GM18511 (cell line): ENCODE results near the gene ZCCHC7.

ENCODE experiments used
- ATAC-seq: cut with Tn5 transposase; IDR thresholded peaks from one replicate; pipeline ENCODE4 v1.9.1; 2021; ENCODE audit warnings: mild to moderate bottlenecking, moderate library complexity; ENCODE audit not compliant: unreplicated experiment

The ZCCHC7 gene

GRCh38 chr9:37332578-37332977, 212.2 kb downstream of the ZCCHC7 start:
- ATAC-seq: no peak

GRCh38 chr9:37333288-37333687, 212.9 kb downstream of the ZCCHC7 start:
- ATAC-seq: no peak

GRCh38 chr9:37335238-37335637, 214.9 kb downstream of the ZCCHC7 start:
- ATAC-seq: no peak

GRCh38 chr9:37336150-37336549, 215.8 kb downstream of the ZCCHC7 start:
- ATAC-seq: no peak

- no peak for ATAC-seq
These were observed 217.0 kb downstream of the ZCCHC7 start for GRCh38 chr9:37337301-37337890.

- no peak for ATAC-seq
These were observed 217.8 kb downstream of the ZCCHC7 start for GRCh38 chr9:37338218-37338617.

GRCh38 chr9:37339923-37340322, 219.5 kb downstream of the ZCCHC7 start:
- ATAC-seq: no peak

- no peak for ATAC-seq
These were observed 220.6 kb downstream of the ZCCHC7 start for GRCh38 chr9:37340961-37341360.

GRCh38 chr9:37341704-37342103, 221.3 kb downstream of the ZCCHC7 start:
- ATAC-seq: no peak

- ATAC-seq: no peak
These were observed 222.1 kb downstream of the ZCCHC7 start for GRCh38 chr9:37342493-37342892.

- no peak for ATAC-seq
These were observed 222.5 kb downstream of the ZCCHC7 start for GRCh38 chr9:37342895-37343294.

GRCh38 chr9:37343724-37344123, 223.3 kb downstream of the ZCCHC7 start:
- no peak for ATAC-seq

GRCh38 chr9:37345038-37345437, 224.7 kb downstream of the ZCCHC7 start:
- ATAC-seq: no peak

GRCh38 chr9:37348917-37349316, 228.5 kb downstream of the ZCCHC7 start:
- ATAC-seq: no peak

- no peak for ATAC-seq
These were observed 230.3 kb downstream of the ZCCHC7 start for GRCh38 chr9:37350486-37351190.

GRCh38 chr9:37353791-37354190, 233.4 kb downstream of the ZCCHC7 start:
- no peak for ATAC-seq

- no peak for ATAC-seq
These were observed 242.1 kb downstream of the ZCCHC7 start for GRCh38 chr9:37362430-37362829.

- no peak for ATAC-seq
These were observed 242.8 kb downstream of the ZCCHC7 start for GRCh38 chr9:37363124-37363523.

- no peak for ATAC-seq
These were observed 243.8 kb downstream of the ZCCHC7 start for GRCh38 chr9:37364136-37364535.

- no peak for ATAC-seq
These were observed 244.5 kb downstream of the ZCCHC7 start for GRCh38 chr9:37364751-37365360.

- peak; percentile 38 for ATAC-seq
These were observed 249.3 kb downstream of the ZCCHC7 start for GRCh38 chr9:37369671-37370070.

- no peak for ATAC-seq
These were observed 249.9 kb downstream of the ZCCHC7 start for GRCh38 chr9:37370282-37370681.
